CD14-positive monocyte (primary cell): ENCODE data around the gene PPM1H. TPM values are rescaled to one million over a fixed set of nuclear protein-coding genes. Genes with fewer than 3 reads are reported as not detected.

Experiments
- DNase-seq, 3 donors: peaks; one replicate each; pipeline ENCODE4 v3.0.0-alpha.2; 2011 to 2022
- H2AFZ ChIP-seq: 2 replicates; pipeline ENCODE4 v1.6.0; 2012; ENCODE audit warnings: mild to moderate bottlenecking, low read depth, low read length, inconsistent platforms; ENCODE audit not compliant: insufficient read depth, poor library complexity, severe bottlenecking
- H3K27ac ChIP-seq, 2 donors: 1 replicate in 1 of 2; 2 replicates in 1 of 2; pipeline ENCODE4 v1.5.1; 2012 to 2013; ENCODE audit warnings: low read length in 2 of 2, control low read depth in 1 of 2, inconsistent platforms in 1 of 2, low read depth in 1 of 2, mild to moderate bottlenecking in 1 of 2
- H3K27me3 ChIP-seq, 2 donors: one replicate each; pipeline versions ENCODE4 v1.6.0 to v1.6.1; 2011 to 2013; ENCODE audit warnings: low read length in 2 of 2; ENCODE audit not compliant: control insufficient read depth in 2 of 2, insufficient read depth in 2 of 2
- H3K36me3 ChIP-seq, 2 donors: replicated peaks in 1 of 2; 1 replicate in 1 of 2; 2 replicates in 1 of 2; pipeline versions ENCODE4 v1.5.1 to v1.6.1; 2012 to 2013; ENCODE audit warnings: low read length in 2 of 2, control low read depth in 1 of 2, inconsistent platforms in 1 of 2, mild to moderate bottlenecking in 1 of 2; ENCODE audit not compliant: insufficient read depth in 2 of 2, control insufficient read depth in 1 of 2
- H3K4me1 ChIP-seq, 2 donors: 1 replicate in 1 of 2; 2 replicates in 1 of 2; pipeline versions ENCODE4 v1.5.1 to v1.6.1; 2012 to 2013; ENCODE audit warnings: low read length in 2 of 2, control low read depth in 1 of 2, inconsistent platforms in 1 of 2, mild to moderate bottlenecking in 1 of 2, moderate library complexity in 1 of 2; ENCODE audit not compliant: insufficient read depth in 2 of 2, control insufficient read depth in 1 of 2
- H3K4me2 ChIP-seq: replicated peaks from 2 replicates; pipeline ENCODE3; 2012; ENCODE audit warnings: low read length, moderate library complexity, mild to moderate bottlenecking; ENCODE audit not compliant: poor library complexity, severe bottlenecking; ENCODE audit errors: extremely low read depth
- H3K4me3 ChIP-seq, 3 experiments: fragments of 200-600 bp in 1 of 3; sonication (generic) in 1 of 3; replicated peaks in 1 of 3; 1 replicate in 2 of 3; 2 replicates in 1 of 3; pipeline ENCODE4 v1.5.1; 2011 to 2013; ENCODE audit warnings: low read length in 3 of 3, mild to moderate bottlenecking in 3 of 3, control low read depth in 2 of 3, low read depth in 2 of 3, inconsistent platforms in 1 of 3, moderate library complexity in 1 of 3
- H3K79me2 ChIP-seq: 2 replicates; pipeline ENCODE4 v1.6.0; 2012; ENCODE audit warnings: mild to moderate bottlenecking, control low read depth, inconsistent platforms, low read length, moderate library complexity; ENCODE audit not compliant: insufficient read depth
- H3K9ac ChIP-seq: 2 replicates; pipeline ENCODE4 v1.6.0; 2017; ENCODE audit warnings: low read length, mild to moderate bottlenecking; ENCODE audit not compliant: insufficient read depth, poor library complexity, severe bottlenecking
- H3K9me3 ChIP-seq, 2 donors: replicated peaks in 1 of 2; 1 replicate in 1 of 2; 2 replicates in 1 of 2; pipeline versions ENCODE4 v1.5.1 to v1.6.1; 2012 to 2013; ENCODE audit warnings: low read length in 2 of 2, control low read depth in 1 of 2; ENCODE audit not compliant: control insufficient read depth in 1 of 2, insufficient read depth in 1 of 2
- H4K20me1 ChIP-seq: 2 replicates; pipeline ENCODE4 v1.6.0; 2012; ENCODE audit warnings: mild to moderate bottlenecking, low read length, control low read depth, moderate library complexity; ENCODE audit not compliant: insufficient read depth
- H3K27ac Mint-ChIP-seq, 7 donors: one replicate each; pipeline ENCODE4 v1.8.0; 2020; ENCODE audit warnings: mild to moderate bottlenecking in 7 of 7, mixed read lengths in 7 of 7, moderate library complexity in 6 of 7, inconsistent platforms in 2 of 7
- H3K27me3 Mint-ChIP-seq, 3 donors: one replicate each; pipeline ENCODE4 v1.8.0; 2021 to 2022; ENCODE audit warnings: low read depth in 3 of 3, mild to moderate bottlenecking in 3 of 3, mixed read lengths in 3 of 3, moderate library complexity in 3 of 3, inconsistent platforms in 1 of 3
- H3K36me3 Mint-ChIP-seq, 2 donors: one replicate each; pipeline ENCODE4 v1.8.0; 2020; ENCODE audit warnings: mixed read lengths in 2 of 2, inconsistent platforms in 1 of 2, mild to moderate bottlenecking in 1 of 2
- H3K4me1 Mint-ChIP-seq: one replicate; pipeline ENCODE4 v1.8.0; 2020; ENCODE audit warnings: mild to moderate bottlenecking, mixed read lengths
- H3K4me3 Mint-ChIP-seq, 2 donors: one replicate each; pipeline ENCODE4 v1.8.0; 2020; ENCODE audit warnings: mild to moderate bottlenecking in 2 of 2, mixed read lengths in 2 of 2, moderate library complexity in 1 of 2
- H3K9me3 Mint-ChIP-seq, 7 donors: one replicate each; pipeline ENCODE4 v1.8.0; 2020 to 2022; ENCODE audit warnings: mixed read lengths in 7 of 7, mild to moderate bottlenecking in 6 of 7, moderate library complexity in 6 of 7, inconsistent platforms in 2 of 7
- WGBS: methylation state at CpG from one replicate; pipeline ENCODE4 v1.1.5; 2013; ENCODE audit warnings: missing lambda C conversion rate; ENCODE audit not compliant: insufficient coverage; 5-methylcytosine and 5-hydroxymethylcytosine counted together
- intact Hi-C, 2 donors: fragments of 100-400 bp; cut with micrococcal nuclease; formaldehyde crosslinking; loops; one replicate each; pipeline versions ENCODE4 v1.15.0 to v1.15.1; 2023
- polyA minus RNA-seq: library from RNA; depleted of rRNA, polyadenylated mRNA; stranded (reverse); fragments of >200 nt; gene quantifications from 2 replicates; pipeline ENCODE4 v1.2.3, GENCODE V29; 2012
- polyA plus RNA-seq, 3 donors: library from polyadenylated mRNA; depleted of rRNA in 1 of 3; unstranded in 2 of 3; stranded (reverse) in 1 of 3; fragments of 300-500 nt in 2 of 3; fragments of >200 nt in 1 of 3; fragmentation: Illumina TruSeq in 2 of 3; gene quantifications; 1 replicate in 2 of 3; 2 replicates in 1 of 3; pipeline ENCODE4 v1.2.3, GENCODE V29; 2012 to 2021
- total RNA-seq, 12 experiments: library from RNA in 1 of 12; stranded (reverse) in 1 of 12; fragments of 120-200 nt in 1 of 12; gene quantifications; one replicate each; pipeline ENCODE4 v1.2.4 and lab custom pipeline; 2013 to 2026; ENCODE audit warnings: mixed read lengths in 6 of 12, inconsistent platforms in 1 of 12
- TF ChIP-seq, protein P1 (sequence below): fragments of 200-600 bp; IDR thresholded peaks from one replicate; pipeline ENCODE4 v1.8.0; 2022; ENCODE audit warnings: antibody characterized with exemption, mild to moderate bottlenecking

PPM1H gene, protein sequence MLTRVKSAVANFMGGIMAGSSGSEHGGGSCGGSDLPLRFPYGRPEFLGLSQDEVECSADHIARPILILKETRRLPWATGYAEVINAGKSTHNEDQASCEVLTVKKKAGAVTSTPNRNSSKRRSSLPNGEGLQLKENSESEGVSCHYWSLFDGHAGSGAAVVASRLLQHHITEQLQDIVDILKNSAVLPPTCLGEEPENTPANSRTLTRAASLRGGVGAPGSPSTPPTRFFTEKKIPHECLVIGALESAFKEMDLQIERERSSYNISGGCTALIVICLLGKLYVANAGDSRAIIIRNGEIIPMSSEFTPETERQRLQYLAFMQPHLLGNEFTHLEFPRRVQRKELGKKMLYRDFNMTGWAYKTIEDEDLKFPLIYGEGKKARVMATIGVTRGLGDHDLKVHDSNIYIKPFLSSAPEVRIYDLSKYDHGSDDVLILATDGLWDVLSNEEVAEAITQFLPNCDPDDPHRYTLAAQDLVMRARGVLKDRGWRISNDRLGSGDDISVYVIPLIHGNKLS
- total RNA-seq (2013) = 4.3 TPM
- 1 to 10 TPM; 1.5 to 2.8 (median 1.9) TPM for polyA plus RNA-seq
- polyA minus RNA-seq = 2.6 and 3.4 TPM in 2 replicates
- total RNA-seq (lab: John Stamatoyannopoulos, UW) = 2.0 to 18.2 (median 11.9) reads per million in 11 experiments

DNA sequence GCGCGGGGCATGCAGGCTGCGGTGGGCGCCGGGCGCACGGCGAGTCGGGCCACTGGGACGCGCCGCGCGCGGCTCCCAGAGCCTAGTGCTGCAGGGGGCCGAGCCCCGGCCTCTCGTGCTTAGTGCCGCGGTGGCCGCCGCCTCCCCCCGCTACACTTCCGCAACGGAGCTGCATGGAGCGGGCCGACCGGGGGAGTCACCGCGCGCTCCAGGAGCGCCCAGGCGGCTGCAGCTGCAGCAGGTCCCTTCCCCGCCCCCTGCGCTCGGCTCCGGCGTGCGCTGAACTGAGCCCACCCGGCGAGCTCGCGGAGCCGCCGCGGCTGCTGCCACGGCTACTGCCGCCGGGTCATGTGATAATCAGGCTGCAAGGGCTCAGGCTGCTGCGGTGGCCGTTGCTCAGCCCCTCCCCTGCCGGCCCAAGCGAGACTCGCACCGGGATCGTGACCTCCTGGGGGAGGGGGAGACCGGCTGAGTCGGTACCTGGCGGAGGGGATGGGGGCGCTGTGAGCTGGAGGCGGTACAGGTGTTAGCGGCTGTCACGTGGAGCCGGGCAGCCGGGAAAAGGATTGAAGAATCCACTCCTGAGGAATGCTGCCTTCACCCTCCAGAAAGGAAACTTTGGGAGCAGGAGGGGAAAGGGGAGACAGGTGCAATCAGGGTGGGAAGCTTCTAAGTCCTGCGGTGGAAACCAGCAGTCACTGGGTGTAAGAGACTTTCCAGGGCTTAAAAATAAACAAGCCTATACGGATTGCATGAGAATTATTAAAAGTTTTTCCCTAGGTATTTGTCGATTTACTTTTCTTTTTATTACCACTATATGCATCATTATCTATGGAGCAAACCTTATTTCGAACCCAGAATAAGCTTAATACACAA, at the start of gene PPM1H:
PPM1H (minus strand) TSS at position 352 of the 876 bp plus-strand sequence. CDS start 414 bp downstream, outside the sequence.
- Histone ChIP-seq H3K9me3 (no peaks in the 10 kb centered on the region), H3K36me3 (no peaks in the 10 kb centered on the region), H4K20me1 (no peaks in the 10 kb centered on the region), H3K27ac (peak within 1 kb of the TSS; percentile 4 to 61), H3K9ac (peak within 1 kb of the TSS; percentile 70), H3K27me3 (peaks cover 0 to 7% of the 10 kb centered on the region in 2 donors), H2AFZ (peak within 1 kb of the TSS; percentile 99), H3K79me2 (peaks cover 7% of the 10 kb centered on the region), H3K4me2 (peak within 1 kb of the TSS; percentile 99), H3K4me1 (peaks cover 25 to 33% of the 10 kb centered on the region in 2 donors), H3K4me3 (peak within 1 kb of the TSS; percentile 48 to 93 (median 80))
- no peaks in the 10 kb centered on the region for H3K36me3 Mint-ChIP-seq
- H3K27me3 Mint-ChIP-seq = peaks cover 8 to 12% (median 10%) of the 10 kb centered on the region in 3 donors
- H3K4me1 Mint-ChIP-seq = peaks cover 37% of the 10 kb centered on the region
- H3K4me3 Mint-ChIP-seq = peak within 1 kb of the TSS; percentile 100
- peak; percentile 52 to 67 (median 57) for DNase-seq
- under 1% methylated on average over 64 of the region's 69 CpGs for whole genome bisulfite sequencing
- intact Hi-C loops = no loop called here
- TF ChIP-seq, protein P1, sequence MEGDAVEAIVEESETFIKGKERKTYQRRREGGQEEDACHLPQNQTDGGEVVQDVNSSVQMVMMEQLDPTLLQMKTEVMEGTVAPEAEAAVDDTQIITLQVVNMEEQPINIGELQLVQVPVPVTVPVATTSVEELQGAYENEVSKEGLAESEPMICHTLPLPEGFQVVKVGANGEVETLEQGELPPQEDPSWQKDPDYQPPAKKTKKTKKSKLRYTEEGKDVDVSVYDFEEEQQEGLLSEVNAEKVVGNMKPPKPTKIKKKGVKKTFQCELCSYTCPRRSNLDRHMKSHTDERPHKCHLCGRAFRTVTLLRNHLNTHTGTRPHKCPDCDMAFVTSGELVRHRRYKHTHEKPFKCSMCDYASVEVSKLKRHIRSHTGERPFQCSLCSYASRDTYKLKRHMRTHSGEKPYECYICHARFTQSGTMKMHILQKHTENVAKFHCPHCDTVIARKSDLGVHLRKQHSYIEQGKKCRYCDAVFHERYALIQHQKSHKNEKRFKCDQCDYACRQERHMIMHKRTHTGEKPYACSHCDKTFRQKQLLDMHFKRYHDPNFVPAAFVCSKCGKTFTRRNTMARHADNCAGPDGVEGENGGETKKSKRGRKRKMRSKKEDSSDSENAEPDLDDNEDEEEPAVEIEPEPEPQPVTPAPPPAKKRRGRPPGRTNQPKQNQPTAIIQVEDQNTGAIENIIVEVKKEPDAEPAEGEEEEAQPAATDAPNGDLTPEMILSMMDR = peak; percentile 62
- H3K9me3 Mint-ChIP-seq = peaks cover 0 to 12% (median 2%) of the 10 kb centered on the region in 7 donors
- H3K27ac Mint-ChIP-seq = peak within 1 kb of the TSS in 5 of 7 donors; percentile 60 to 82 (median 79)

DNA sequence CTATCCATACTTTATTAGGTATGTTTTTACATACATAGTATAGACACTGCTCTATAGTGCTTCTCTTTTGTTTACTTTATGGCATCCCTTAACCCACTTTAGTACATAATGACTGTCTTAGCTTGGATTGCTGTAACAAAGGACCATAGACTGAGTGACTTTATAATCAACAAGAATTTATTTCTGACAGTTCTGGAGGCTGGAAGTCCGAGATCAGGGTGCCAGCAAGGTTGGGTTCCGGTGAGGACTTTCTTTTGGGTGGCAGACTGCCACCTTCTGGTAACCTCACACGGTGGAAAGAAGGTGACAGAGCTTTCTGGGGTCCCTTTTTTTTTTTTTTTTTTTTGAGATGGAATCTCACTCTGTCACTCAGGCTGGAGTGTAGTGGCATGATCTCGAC, 48.6 kb upstream of the PPM1H start:
- DNase-seq = no peak
- Histone ChIP-seq H3K36me3 (no peaks in the 10 kb centered on the region), H4K20me1 (no peaks in the 10 kb centered on the region), H2AFZ (no peak overlapping the region), H3K4me2 (no peak overlapping the region), H3K79me2 (no peaks in the 10 kb centered on the region), H3K4me3 (no peak overlapping the region), H3K9ac (no peak overlapping the region), H3K27me3 (no peaks in the 10 kb centered on the region), H3K27ac (no peak overlapping the region), H3K9me3 (no peaks in the 10 kb centered on the region), H3K4me1 (no peaks in the 10 kb centered on the region)
- Mint-ChIP-seq H3K27ac (no peak overlapping the region), H3K27me3 (peaks cover 0 to 2% (median 0%) of the 10 kb centered on the region in 3 donors), H3K4me3 (no peak overlapping the region), H3K36me3 (no peaks in the 10 kb centered on the region), H3K4me1 (no peaks in the 10 kb centered on the region), H3K9me3 (no peaks in the 10 kb centered on the region)
- intact Hi-C loops = no loop called here
- no CpG with 5 or more reads among the region's 4 CpGs for WGBS
- TF ChIP-seq, protein P1 = no peak
